NCI-H1694 treated with DMSO at 0.1 percent for 48 hours (cell line): ENCODE results near the gene RAMACL.
"Not testable (repeated sequence)": the region's sequence is repeated elsewhere in the genome, so short reads cannot be mapped to it uniquely, and the experiment has no call there.

Experiments used
- DNase-seq: peaks from one replicate; lab custom pipeline; 2025; lab: John Stamatoyannopoulos, UW

RAMACL gene

GRCh38 chr6:166595061-166595780, 8.7 kb upstream of the RAMACL start:
- DNase-seq: no peak

- no peak for DNase-seq
Observed at GRCh38 chr6:166592821-166593220, 6.3 kb upstream of the RAMACL start.

- DNase-seq: no peak
Observed at GRCh38 chr6:166591961-166592520, 5.6 kb upstream of the RAMACL start.

- DNase-seq: no peak
Observed at GRCh38 chr6:166591026-166591425, 4.5 kb upstream of the RAMACL start.

- DNase-seq: no peak
Observed at GRCh38 chr6:166589786-166590574, 3.5 kb upstream of the RAMACL start.

- no peak for DNase-seq
Observed at GRCh38 chr6:166589337-166589731, 2.9 kb upstream of the RAMACL start.

GRCh38 chr6:166588691-166589336, 2.3 kb upstream of the RAMACL start:
- DNase-seq: no peak

GRCh38 chr6:166587631-166588413, 1.3 kb upstream of the RAMACL start:
- no peak for DNase-seq

- no peak for DNase-seq
Observed at GRCh38 chr6:166584853-166585429, 1.5 kb downstream of the RAMACL start.

GRCh38 chr6:166584155-166584554, 2.3 kb downstream of the RAMACL start:
- DNase-seq: no peak

GRCh38 chr6:166583230-166583965, 3.1 kb downstream of the RAMACL start:
- no peak for DNase-seq

GRCh38 chr6:166582258-166582657, 4.2 kb downstream of the RAMACL start:
- no peak for DNase-seq

- DNase-seq: not testable (repeated sequence)
Observed at GRCh38 chr6:166581801-166582200, 4.7 kb downstream of the RAMACL start.

- DNase-seq: no peak
Observed at GRCh38 chr6:166581091-166581511, 5.4 kb downstream of the RAMACL start.

- DNase-seq: no peak
Observed at GRCh38 chr6:166580076-166581050, 6.1 kb downstream of the RAMACL start.

- DNase-seq: no peak
Observed at GRCh38 chr6:166579237-166579850, 7.1 kb downstream of the RAMACL start.

- DNase-seq: no peak
Observed at GRCh38 chr6:166578536-166579236, 7.8 kb downstream of the RAMACL start.

GRCh38 chr6:166575205-166575604, 11.3 kb downstream of the RAMACL start:
- DNase-seq: no peak
